ENCODE results near the gene CXCR4.
A peak's percentile ranks its signal among the peaks of the same experiment; 100 is the strongest.

Gene CXCR4

GRCh38 chr2:136126421-136126926 is 8.5 kb upstream of the CXCR4 start:
- Mint-ChIP-seq H3K27me3 (peaks cover 5% of the 10 kb centered on the region), H3K27ac (peak overlapping the region; percentile 4), H3K4me3 (peak overlapping the region; percentile 19)

GRCh38 chr2:136126021-136126420 is 8.1 kb upstream of the CXCR4 start:
- Mint-ChIP-seq H3K4me3 (peak overlapping the region; percentile 19), H3K27ac (peak overlapping the region; percentile 20), H3K4me1 (ENCODE audit: low read depth) (peaks cover 98% of the 10 kb centered on the region), H3K36me3 (ENCODE audit: low read depth) (no peaks in the 10 kb centered on the region), H3K27me3 (peaks cover 5% of the 10 kb centered on the region), H3K9me3 (no peaks in the 10 kb centered on the region)

More at GRCh38 chr2:136126421-136126926, 8.5 kb upstream of the CXCR4 start:
- no peaks in the 10 kb centered on the region for H3K36me3 Mint-ChIP-seq (ENCODE audit: low read depth)
- H3K9me3 Mint-ChIP-seq: no peaks in the 10 kb centered on the region
- peaks cover 98% of the 10 kb centered on the region for H3K4me1 Mint-ChIP-seq (ENCODE audit: low read depth)

- H3K27ac Mint-ChIP-seq: peak overlapping the region; percentile 49
- H3K36me3 Mint-ChIP-seq (ENCODE audit: low read depth): no peaks in the 10 kb centered on the region
- peaks cover 98% of the 10 kb centered on the region for H3K4me1 Mint-ChIP-seq (ENCODE audit: low read depth)
- H3K9me3 Mint-ChIP-seq: no peaks in the 10 kb centered on the region
- H3K4me3 Mint-ChIP-seq: peak overlapping the region; percentile 42
- H3K27me3 Mint-ChIP-seq: peaks cover 5% of the 10 kb centered on the region
Observed at GRCh38 chr2:136125236-136125635, 7.3 kb upstream of the CXCR4 start.

GRCh38 chr2:136124805-136125204 is 6.9 kb upstream of the CXCR4 start:
- Mint-ChIP-seq H3K4me1 (ENCODE audit: low read depth) (peaks cover 98% of the 10 kb centered on the region), H3K27me3 (peaks cover 5% of the 10 kb centered on the region), H3K4me3 (peak overlapping the region; percentile 42), H3K9me3 (no peaks in the 10 kb centered on the region), H3K36me3 (ENCODE audit: low read depth) (no peaks in the 10 kb centered on the region), H3K27ac (peak overlapping the region; percentile 49)

GRCh38 chr2:136122661-136123060 is 4.7 kb upstream of the CXCR4 start:
- Mint-ChIP-seq H3K4me1 (ENCODE audit: low read depth) (peaks cover 86% of the 10 kb centered on the region), H3K36me3 (ENCODE audit: low read depth) (no peaks in the 10 kb centered on the region), H3K4me3 (no peak overlapping the region), H3K27me3 (no peaks in the 10 kb centered on the region), H3K9me3 (no peaks in the 10 kb centered on the region), H3K27ac (no peak overlapping the region)

GRCh38 chr2:136121204-136121910 is 3.4 kb upstream of the CXCR4 start:
- Mint-ChIP-seq H3K27ac (no peak overlapping the region), H3K27me3 (no peaks in the 10 kb centered on the region), H3K4me3 (peak overlapping the region; percentile 1), H3K36me3 (ENCODE audit: low read depth) (no peaks in the 10 kb centered on the region), H3K9me3 (no peaks in the 10 kb centered on the region), H3K4me1 (ENCODE audit: low read depth) (peaks cover 73% of the 10 kb centered on the region)

GRCh38 chr2:136119717-136120675 is 2.0 kb upstream of the CXCR4 start:
- no peaks in the 10 kb centered on the region for H3K27me3 Mint-ChIP-seq
- H3K27ac Mint-ChIP-seq: peak overlapping the region; percentile 94
- no peaks in the 10 kb centered on the region for H3K9me3 Mint-ChIP-seq
- peak overlapping the region; percentile 93 for H3K4me3 Mint-ChIP-seq
- H3K36me3 Mint-ChIP-seq (ENCODE audit: low read depth): peaks cover 12% of the 10 kb centered on the region
- peaks cover 72% of the 10 kb centered on the region for H3K4me1 Mint-ChIP-seq (ENCODE audit: low read depth)

GRCh38 chr2:136118819-136119716 is 1.1 kb upstream of the CXCR4 start:
- Mint-ChIP-seq H3K27ac (peak overlapping the region; percentile 94), H3K9me3 (no peaks in the 10 kb centered on the region), H3K4me1 (ENCODE audit: low read depth) (peaks cover 72% of the 10 kb centered on the region), H3K27me3 (no peaks in the 10 kb centered on the region), H3K4me3 (peak overlapping the region; percentile 93), H3K36me3 (ENCODE audit: low read depth) (peaks cover 21% of the 10 kb centered on the region)

GRCh38 chr2:136117391-136117841 is 533 bp downstream of the CXCR4 start:
- H3K4me3 Mint-ChIP-seq: peak overlapping the region; percentile 93
- H3K4me1 Mint-ChIP-seq (ENCODE audit: low read depth): peaks cover 74% of the 10 kb centered on the region
- H3K27me3 Mint-ChIP-seq: no peaks in the 10 kb centered on the region
- H3K27ac Mint-ChIP-seq: peak overlapping the region; percentile 85
- peaks cover 33% of the 10 kb centered on the region for H3K36me3 Mint-ChIP-seq (ENCODE audit: low read depth)
- H3K9me3 Mint-ChIP-seq: no peaks in the 10 kb centered on the region

- H3K27ac Mint-ChIP-seq: peak overlapping the region; percentile 85
- H3K36me3 Mint-ChIP-seq (ENCODE audit: low read depth): peaks cover 33% of the 10 kb centered on the region
- H3K4me1 Mint-ChIP-seq (ENCODE audit: low read depth): peaks cover 72% of the 10 kb centered on the region
- H3K4me3 Mint-ChIP-seq: peak overlapping the region; percentile 93
- no peaks in the 10 kb centered on the region for H3K27me3 Mint-ChIP-seq
- no peaks in the 10 kb centered on the region for H3K9me3 Mint-ChIP-seq
Observed at GRCh38 chr2:136116813-136117390, 1.0 kb downstream of the CXCR4 start.

GRCh38 chr2:136116151-136116812 is 1.7 kb downstream of the CXCR4 start:
- Mint-ChIP-seq H3K4me3 (peak overlapping the region; percentile 93), H3K27me3 (no peaks in the 10 kb centered on the region), H3K36me3 (ENCODE audit: low read depth) (peaks cover 33% of the 10 kb centered on the region), H3K27ac (peak overlapping the region; percentile 33), H3K4me1 (ENCODE audit: low read depth) (peaks cover 72% of the 10 kb centered on the region), H3K9me3 (no peaks in the 10 kb centered on the region)

- H3K9me3 Mint-ChIP-seq: no peaks in the 10 kb centered on the region
- H3K36me3 Mint-ChIP-seq (ENCODE audit: low read depth): peaks cover 33% of the 10 kb centered on the region
- peak overlapping the region; percentile 84 for H3K27ac Mint-ChIP-seq
Observed at GRCh38 chr2:136115183-136115761, 2.7 kb downstream of the CXCR4 start.

GRCh38 chr2:136114382-136114781 is 3.6 kb downstream of the CXCR4 start:
- H3K4me3 Mint-ChIP-seq: peak overlapping the region; percentile 71
- H3K27me3 Mint-ChIP-seq: no peaks in the 10 kb centered on the region
- H3K9me3 Mint-ChIP-seq: no peaks in the 10 kb centered on the region
- peak overlapping the region; percentile 63 for H3K27ac Mint-ChIP-seq
- peaks cover 62% of the 10 kb centered on the region for H3K4me1 Mint-ChIP-seq (ENCODE audit: low read depth)
- H3K36me3 Mint-ChIP-seq (ENCODE audit: low read depth): peaks cover 33% of the 10 kb centered on the region

More at GRCh38 chr2:136115183-136115761, 2.7 kb downstream of the CXCR4 start:
- no peaks in the 10 kb centered on the region for H3K27me3 Mint-ChIP-seq
- H3K4me3 Mint-ChIP-seq: peak overlapping the region; percentile 93
- H3K4me1 Mint-ChIP-seq (ENCODE audit: low read depth): peaks cover 69% of the 10 kb centered on the region
